IMR-90 (cell line): ENCODE results near the gene ZNF714. TPM values are rescaled to one million over a fixed set of nuclear protein-coding genes. Genes with fewer than 3 reads are reported as not detected.

Experiments used
- ATAC-seq: fragments of 200-7000 bp; cut with Tn5 transposase; 2 replicates; pipeline ENCODE4 v1.9.1; 2020; ENCODE audit warnings: low read depth, mild to moderate bottlenecking, moderate library complexity
- BruUV-seq: library from RNA; stranded (reverse); fragments of 400-500 nt; replicated peaks from 2 replicates; lab custom pipeline; 2021; lab: Mats Ljungman, UMichigan
- CTCF ChIA-PET: fragments of 300-600 bp; formaldehyde crosslinking; extraction: SDS; loops from one replicate; lab custom pipeline; 2021; ENCODE audit warnings: antibody characterized with exemption; lab: Yijun Ruan, JAX
- POLR2A ChIA-PET: fragments of 300-600 bp; sonication (Branson Sonifier 250); formaldehyde crosslinking; loops from one replicate; lab custom pipeline; 2022; ENCODE audit warnings: antibody characterized with exemption; ENCODE audit not compliant: unreplicated experiment; lab: Charles Lee
- DNase-seq: peaks from one replicate; pipeline ENCODE4 v3.0.0; 2013
- H2AFZ ChIP-seq: replicated peaks from 2 replicates; pipeline ENCODE3; 2013; ENCODE audit warnings: low read length, mild to moderate bottlenecking; ENCODE audit not compliant: poor library complexity
- H2AK5ac ChIP-seq: 2 replicates; pipeline ENCODE4 v1.6.1; 2013; ENCODE audit warnings: low read depth, low read length, inconsistent platforms
- H2AK9ac ChIP-seq: replicated peaks from 2 replicates; pipeline ENCODE3; 2013; ENCODE audit warnings: mild to moderate bottlenecking, low read depth, low read length, moderate library complexity; ENCODE audit not compliant: poor library complexity
- H2BK120ac ChIP-seq: 2 replicates; pipeline ENCODE4 v1.6.1; 2013; ENCODE audit warnings: low read depth, low read length, inconsistent platforms
- H2BK15ac ChIP-seq: 3 replicates; pipeline ENCODE4 v1.6.1; 2013; ENCODE audit warnings: low read depth, low read length, inconsistent platforms
- H2BK20ac ChIP-seq: 2 replicates; pipeline ENCODE4 v1.6.1; 2013; ENCODE audit warnings: low read depth, mild to moderate bottlenecking, inconsistent platforms, low read length, moderate library complexity
- H2BK5ac ChIP-seq: 2 replicates; pipeline ENCODE4 v1.6.1; 2013; ENCODE audit warnings: mild to moderate bottlenecking, low read depth, low read length, inconsistent platforms; ENCODE audit not compliant: poor library complexity, severe bottlenecking
- H3K14ac ChIP-seq: replicated peaks from 2 replicates; pipeline ENCODE4 v1.6.1; 2013; ENCODE audit warnings: low read depth, low read length, inconsistent platforms
- H3K18ac ChIP-seq: 2 replicates; pipeline ENCODE4 v1.6.1; 2013; ENCODE audit warnings: low read depth, low read length, control low read depth
- H3K23ac ChIP-seq: 2 replicates; pipeline ENCODE4 v1.6.1; 2013; ENCODE audit warnings: low read depth, low read length, inconsistent platforms
- H3K27ac ChIP-seq: 2 replicates; pipeline ENCODE4 v1.5.1; 2013; ENCODE audit warnings: mild to moderate bottlenecking, control low read depth, low read length; ENCODE audit not compliant: insufficient read depth
- H3K27me3 ChIP-seq: 2 replicates; pipeline ENCODE4 v1.6.1; 2013; ENCODE audit warnings: low read length; ENCODE audit not compliant: control insufficient read depth, insufficient read depth
- H3K36me3 ChIP-seq: 2 replicates; pipeline ENCODE4 v1.6.1; 2013; ENCODE audit warnings: low read length, mixed read lengths; ENCODE audit not compliant: control insufficient read depth, insufficient read depth
- H3K4ac ChIP-seq: 2 replicates; pipeline ENCODE4 v1.6.1; 2013; ENCODE audit warnings: low read depth, low read length, inconsistent platforms
- H3K4me1 ChIP-seq: 2 replicates; pipeline ENCODE4 v1.6.1; 2013; ENCODE audit warnings: low read length, mixed read lengths; ENCODE audit not compliant: control insufficient read depth, insufficient read depth
- H3K4me2 ChIP-seq: 2 replicates; pipeline ENCODE4 v1.6.1; 2013; ENCODE audit warnings: low read depth, mild to moderate bottlenecking, control low read depth, low read length, moderate library complexity
- H3K4me3 ChIP-seq: 2 replicates; pipeline ENCODE4 v1.5.1; 2013; ENCODE audit warnings: low read depth, mild to moderate bottlenecking, control low read depth, low read length, moderate library complexity; ENCODE audit not compliant: insufficient read depth
- H3K56ac ChIP-seq: 2 replicates; pipeline ENCODE4 v1.6.1; 2013; ENCODE audit warnings: low read length, inconsistent platforms; ENCODE audit not compliant: insufficient read depth; ENCODE audit errors: extremely low read depth
- H3K79me1 ChIP-seq, 2 experiments: 2 replicates each; pipeline ENCODE4 v1.6.1; 2013; ENCODE audit warnings: low read length in 2 of 2, inconsistent platforms in 1 of 2, low read depth in 1 of 2
- H3K9ac ChIP-seq: 2 replicates; pipeline ENCODE4 v1.6.1; 2013; ENCODE audit warnings: low read depth, low read length, control low read depth
- H3K9me1 ChIP-seq: 2 replicates; pipeline ENCODE4 v1.6.1; 2013; ENCODE audit warnings: low read length, inconsistent platforms; ENCODE audit not compliant: insufficient read depth
- H3K9me3 ChIP-seq: 2 replicates; pipeline ENCODE4 v1.6.1; 2013; ENCODE audit warnings: low read length; ENCODE audit not compliant: control insufficient read depth, insufficient read depth
- H4K20me1 ChIP-seq: 2 replicates; pipeline ENCODE4 v1.6.1; 2013; ENCODE audit warnings: low read length, inconsistent platforms; ENCODE audit not compliant: insufficient read depth
- H4K5ac ChIP-seq: 2 replicates; pipeline ENCODE4 v1.6.1; 2013; ENCODE audit warnings: mild to moderate bottlenecking, low read depth, low read length, control low read depth
- H4K8ac ChIP-seq, 2 experiments: 2 replicates each; pipeline ENCODE4 v1.6.1; 2013; ENCODE audit warnings: low read depth in 2 of 2, low read length in 2 of 2, control low read depth in 1 of 2, inconsistent platforms in 1 of 2
- H4K91ac ChIP-seq: 2 replicates; pipeline ENCODE4 v1.6.1; 2013; ENCODE audit warnings: low read depth, low read length, inconsistent platforms; ENCODE audit not compliant: insufficient read depth
- BHLHE40 ChIP-seq: fragments of 150-350 bp; IDR thresholded peaks from 2 replicates; pipeline ENCODE4 v1.6.1; 2016; ENCODE audit warnings: mild to moderate bottlenecking, low read depth, low read length
- CEBPB ChIP-seq: IDR thresholded peaks from 2 replicates; pipeline ENCODE4 v1.6.1; 2012; ENCODE audit warnings: low read depth, low read length, improper control_type of control experiment
- CHD1 ChIP-seq: IDR thresholded peaks from 2 replicates; pipeline ENCODE4 v1.6.1; 2012; ENCODE audit warnings: low read depth, low read length, improper control_type of control experiment
- ELK1 ChIP-seq: fragments of 150-350 bp; IDR thresholded peaks from 2 replicates; pipeline ENCODE4 v1.6.1; 2016; ENCODE audit warnings: low read depth, mild to moderate bottlenecking, low read length, moderate library complexity, borderline replicate concordance
- FOS ChIP-seq: fragments of 150-350 bp; IDR thresholded peaks from 2 replicates; pipeline ENCODE4 v1.6.1; 2016; ENCODE audit warnings: low read depth, low read length
- MAFK ChIP-seq: IDR thresholded peaks from 2 replicates; pipeline ENCODE4 v1.6.1; 2012; ENCODE audit warnings: low read depth, low read length, improper control_type of control experiment
- MAZ ChIP-seq: IDR thresholded peaks from 2 replicates; pipeline ENCODE4 v1.6.1; 2012; ENCODE audit warnings: low read depth, mild to moderate bottlenecking, low read length, improper control_type of control experiment, moderate library complexity, borderline replicate concordance
- MXI1 ChIP-seq: IDR thresholded peaks from 2 replicates; pipeline ENCODE4 v1.6.1; 2012; ENCODE audit warnings: low read depth, mild to moderate bottlenecking, low read length, moderate library complexity, borderline replicate concordance
- NFE2L2 ChIP-seq: fragments of 150-350 bp; IDR thresholded peaks from 2 replicates; pipeline ENCODE4 v1.6.1; 2016; ENCODE audit warnings: low read depth, mild to moderate bottlenecking, low read length
- POLR2A ChIP-seq: IDR thresholded peaks from 2 replicates; pipeline ENCODE4 v1.6.1; 2012; ENCODE audit warnings: mild to moderate bottlenecking, low read depth, low read length
- RAD21 ChIP-seq: IDR thresholded peaks from 2 replicates; pipeline ENCODE4 v1.6.1; 2012; ENCODE audit warnings: low read length, improper control_type of control experiment
- RCOR1 ChIP-seq: IDR thresholded peaks from 2 replicates; pipeline ENCODE4 v1.6.1; 2012; ENCODE audit warnings: mild to moderate bottlenecking, low read length, improper control_type of control experiment; ENCODE audit not compliant: insufficient replicate concordance
- RFX5 ChIP-seq: IDR thresholded peaks from 2 replicates; pipeline ENCODE4 v1.8.0; 2012; ENCODE audit warnings: low read depth, mild to moderate bottlenecking, low read length, moderate library complexity
- SMC3 ChIP-seq: fragments of 150-350 bp; IDR thresholded peaks from 2 replicates; pipeline ENCODE4 v1.6.1; 2016; ENCODE audit warnings: low read depth, mild to moderate bottlenecking, antibody characterized with exemption, low read length, moderate library complexity
- USF2 ChIP-seq: fragments of 150-350 bp; IDR thresholded peaks from 2 replicates; pipeline ENCODE4 v1.6.1; 2017; ENCODE audit warnings: mild to moderate bottlenecking, antibody characterized with exemption, low read length, low read depth
- WGBS, 2 experiments: methylation state at CpG; one replicate each; pipeline versions ENCODE4 v1.1.5 to v1.1.7; 2013; ENCODE audit warnings: missing lambda C conversion rate in 2 of 2; ENCODE audit not compliant: insufficient read length in 1 of 2; ENCODE audit errors: extremely low coverage in 2 of 2; 5-methylcytosine and 5-hydroxymethylcytosine counted together
- dilution Hi-C: fragments of 300-500 bp; cut with HindIII; formaldehyde crosslinking; loops from one replicate; pipeline ENCODE4 v1.14.3; 2018; ENCODE audit warnings: low sequenced_read_pairs; ENCODE audit not compliant: unreplicated experiment
- in situ Hi-C: fragments of 300-500 bp; cut with MboI; formaldehyde crosslinking; loops from 3 replicates; pipeline ENCODE4 v1.14.3; 2019; ENCODE audit warnings: low sequenced_read_pairs, inconsistent platforms, mixed read lengths
- intact Hi-C: fragments of 100-400 bp; cut with micrococcal nuclease; formaldehyde crosslinking; loops from 2 replicates; pipeline ENCODE4 v1.10.0; 2022
- polyA plus RNA-seq, 3 experiments: library from polyadenylated mRNA; depleted of rRNA; stranded (reverse); fragments of >200 nt; gene quantifications; 2 replicates each; pipeline ENCODE4 v1.2.3, GENCODE V29; 2012; ENCODE audit warnings: low replicate concordance in 1 of 3
- total RNA-seq: library from RNA; depleted of rRNA; stranded (reverse); fragments of >200 nt; gene quantifications from 2 replicates; pipeline ENCODE4 v1.2.3, GENCODE V29; 2012
- TF ChIP-seq, protein P1 (sequence below): conservative IDR thresholded peaks from 2 replicates; pipeline ENCODE4 v1.5.1; 2012; ENCODE audit warnings: mild to moderate bottlenecking, low read depth, low read length, improper control_type of control experiment

ZNF714 gene
- total and polyA plus RNA-seq, 2 of the 4 experiments (the other 2 are of a cell fraction): 7.2 to 14.3 TPM

DNA sequence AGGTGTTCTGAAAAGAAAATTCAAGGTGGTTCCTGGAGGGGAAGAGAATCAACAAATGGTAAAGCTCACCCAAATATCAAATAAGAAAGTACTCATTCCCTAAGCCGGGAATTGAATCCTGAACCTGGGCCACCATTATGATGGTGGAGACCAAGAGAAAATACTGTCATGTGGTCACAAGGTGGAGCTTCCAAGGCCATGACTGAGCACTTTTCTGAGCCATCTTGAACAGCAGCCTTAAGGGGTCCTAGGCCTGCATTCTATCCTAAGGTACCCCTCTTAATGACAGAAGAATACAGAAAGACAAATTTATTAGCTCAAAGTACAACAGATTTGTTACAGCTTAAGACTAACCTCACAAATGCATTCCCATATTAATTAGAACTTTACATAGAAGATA is 69.5 kb downstream of the ZNF714 start:
- no TSS peak for BruUV-seq

More for the DNA sequence above, 69.5 kb downstream of the ZNF714 start:
- Histone ChIP-seq H3K79me1 (peaks cover 5 to 11% of the 10 kb centered on the region in 2 experiments), H2BK5ac (no peak overlapping the region), H3K36me3 (peaks cover 37% of the 10 kb centered on the region), H3K4ac (no peak overlapping the region), H3K4me3 (no peak overlapping the region), H3K23ac (no peak overlapping the region), H4K5ac (no peak overlapping the region), H2BK120ac (no peak overlapping the region), H3K18ac (no peak overlapping the region), H4K20me1 (no peaks in the 10 kb centered on the region), H3K14ac (no peak overlapping the region), H3K27ac (no peak overlapping the region), H3K4me1 (no peaks in the 10 kb centered on the region), H3K9me1 (no peaks in the 10 kb centered on the region), H3K9me3 (no peaks in the 10 kb centered on the region; the same call in 1 of the 2 replicates), H4K91ac (no peak overlapping the region), H3K9ac (no peak overlapping the region), H3K4me2 (no peak overlapping the region), H3K27me3 (no peaks in the 10 kb centered on the region), H2AK5ac (no peak overlapping the region), H3K56ac (no peak overlapping the region), H4K8ac (no peak overlapping the region), H2BK20ac (no peak overlapping the region), H2AFZ (no peak overlapping the region), H2AK9ac (no peak overlapping the region), H2BK15ac (no peak overlapping the region)
- DNase-seq: no peak
- in situ Hi-C loops: no loop called here
- ChIA-PET POLR2A (no interaction called here), CTCF (no interaction called here)
- intact Hi-C loops: loop anchor here (2.0 kb wide), 1 partner anchor 63 kb away; no protein-coding TSS in a partner anchor
- dilution Hi-C loops: no loop called here
- TF ChIP-seq CHD1 (no peak), MAFK (no peak), CEBPB (no peak), NFE2L2 (no peak), MXI1 (no peak), SMC3 (no peak), POLR2A (no peak), USF2 (no peak), FOS (no peak), BHLHE40 (no peak), MAZ (no peak), RCOR1 (no peak), ELK1 (no peak), RFX5 (no peak), RAD21 (no peak)
- TF ChIP-seq, protein P1, sequence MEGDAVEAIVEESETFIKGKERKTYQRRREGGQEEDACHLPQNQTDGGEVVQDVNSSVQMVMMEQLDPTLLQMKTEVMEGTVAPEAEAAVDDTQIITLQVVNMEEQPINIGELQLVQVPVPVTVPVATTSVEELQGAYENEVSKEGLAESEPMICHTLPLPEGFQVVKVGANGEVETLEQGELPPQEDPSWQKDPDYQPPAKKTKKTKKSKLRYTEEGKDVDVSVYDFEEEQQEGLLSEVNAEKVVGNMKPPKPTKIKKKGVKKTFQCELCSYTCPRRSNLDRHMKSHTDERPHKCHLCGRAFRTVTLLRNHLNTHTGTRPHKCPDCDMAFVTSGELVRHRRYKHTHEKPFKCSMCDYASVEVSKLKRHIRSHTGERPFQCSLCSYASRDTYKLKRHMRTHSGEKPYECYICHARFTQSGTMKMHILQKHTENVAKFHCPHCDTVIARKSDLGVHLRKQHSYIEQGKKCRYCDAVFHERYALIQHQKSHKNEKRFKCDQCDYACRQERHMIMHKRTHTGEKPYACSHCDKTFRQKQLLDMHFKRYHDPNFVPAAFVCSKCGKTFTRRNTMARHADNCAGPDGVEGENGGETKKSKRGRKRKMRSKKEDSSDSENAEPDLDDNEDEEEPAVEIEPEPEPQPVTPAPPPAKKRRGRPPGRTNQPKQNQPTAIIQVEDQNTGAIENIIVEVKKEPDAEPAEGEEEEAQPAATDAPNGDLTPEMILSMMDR: no peak
- ATAC-seq: no peak
- WGBS, 2 experiments: no CpG with 5 or more reads among the region's 1 CpG
